ENCODE measurements around the gene NIPAL1.

DNA sequence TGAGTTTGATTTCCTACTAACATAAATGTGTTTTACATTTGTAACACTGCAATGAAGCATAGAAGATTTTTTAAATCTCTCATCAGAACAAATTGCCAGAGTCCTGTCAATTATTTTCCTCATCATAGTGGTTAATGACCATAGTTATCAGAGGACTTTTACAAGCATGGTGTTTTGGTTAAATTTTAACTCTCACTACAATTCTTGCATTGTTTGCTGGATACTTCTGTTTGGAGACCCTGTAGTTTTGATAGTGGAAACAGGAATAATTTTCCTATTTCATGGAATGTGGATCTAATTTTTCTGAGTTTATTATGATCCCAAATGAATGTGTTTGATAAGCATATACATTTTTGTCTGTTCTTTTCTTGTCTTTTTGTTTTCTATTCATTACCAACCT is 16.8 kb downstream of the NIPAL1 start:
- TF ChIP-seq POLR2A (IDR thresholded peaks at IDR 0.05; ENCODE audit: low read depth, low read length), result no peak
- no peak for TF ChIP-seq POLR2AphosphoS5 (IDR thresholded peaks at IDR 0.05; ENCODE audit: low read depth, low read length)
- no peak for TF ChIP-seq TAF1 (IDR thresholded peaks at IDR 0.05; ENCODE audit: low read depth, low read length)

All from GM12891 (cell line).